HEK293 (cell line): ENCODE data around the gene MAP3K7CL.

Experiments
- CTCF ChIA-PET: fragments of 350-600 bp; formaldehyde crosslinking; extraction: SDS; loops from one replicate; lab custom pipeline; 2021; ENCODE audit warnings: antibody characterized with exemption; lab: Yijun Ruan, JAX
- POLR2A ChIA-PET: fragments of 300-600 bp; formaldehyde crosslinking; extraction: SDS; loops from one replicate; lab custom pipeline; 2020; ENCODE audit warnings: antibody characterized with exemption, inconsistent platforms; lab: Yijun Ruan, JAX
- H3K27ac ChIP-seq: fragments of 200-500 bp; sonication (Bioruptor generic); 2 replicates; pipeline ENCODE4 v1.5.1; 2014; ENCODE audit warnings: low read depth, low read length, control low read depth, inconsistent platforms; ENCODE audit errors: extremely low read depth
- H3K36me3 ChIP-seq, 2 experiments: fragments of 200-500 bp in 1 of 2; sonication (Bioruptor generic) in 1 of 2; 1 replicate in 1 of 2; 2 replicates in 1 of 2; pipeline ENCODE4 v1.5.1; 2014 to 2017; ENCODE audit warnings: inconsistent platforms in 2 of 2, low read length in 2 of 2; ENCODE audit not compliant: control insufficient read depth in 2 of 2, insufficient read depth in 1 of 2
- H3K4me1 ChIP-seq: fragments of 200-500 bp; sonication (Bioruptor generic); 2 replicates; pipeline ENCODE4 v1.5.1; 2014; ENCODE audit warnings: mild to moderate bottlenecking, low read length, inconsistent platforms; ENCODE audit not compliant: control insufficient read depth, insufficient read depth
- H3K4me3 ChIP-seq: 2 replicates; pipeline ENCODE4 v1.5.1; 2011; ENCODE audit warnings: low read depth, mild to moderate bottlenecking, control low read depth, low read length, moderate library complexity
- H3K9me3 ChIP-seq: fragments of 200-500 bp; sonication (Bioruptor generic); 2 replicates; pipeline ENCODE4 v1.5.1; 2014; ENCODE audit warnings: low read depth, low read length, inconsistent platforms; ENCODE audit not compliant: control insufficient read depth, insufficient read depth
- EGR2 ChIP-seq: fragments of 450-650 bp; formaldehyde crosslinking; IDR thresholded peaks from 2 replicates; pipeline ENCODE4 v1.5.1; 2016; ENCODE audit warnings: low read depth, missing biosample characterization, missing genetic modification characterization
- KLF9 ChIP-seq: fragments of 450-650 bp; formaldehyde crosslinking; IDR thresholded peaks from 2 replicates; pipeline ENCODE4 v1.5.1; 2016; ENCODE audit warnings: missing biosample characterization, missing genetic modification characterization, low read depth
- OVOL3 ChIP-seq: fragments of 450-650 bp; formaldehyde crosslinking; IDR thresholded peaks from 2 replicates; pipeline ENCODE4 v1.5.1; 2016; ENCODE audit warnings: missing biosample characterization, missing genetic modification characterization
- REPIN1 ChIP-seq: fragments of 450-650 bp; formaldehyde crosslinking; IDR thresholded peaks from 2 replicates; pipeline ENCODE4 v1.5.1; 2017; ENCODE audit warnings: missing biosample characterization, missing genetic modification characterization, low read depth
- TCF7L2 ChIP-seq: IDR thresholded peaks from 2 replicates; pipeline ENCODE4 v1.6.1; 2011; ENCODE audit warnings: low read depth, mild to moderate bottlenecking, inconsistent platforms, low read length, moderate library complexity, borderline replicate concordance
- ZBTB1 ChIP-seq: fragments of 450-650 bp; formaldehyde crosslinking; IDR thresholded peaks from 2 replicates; pipeline ENCODE4 v1.5.1; 2016; ENCODE audit warnings: missing biosample characterization, missing genetic modification characterization
- ZFP3 ChIP-seq: fragments of 450-650 bp; formaldehyde crosslinking; IDR thresholded peaks from 2 replicates; pipeline ENCODE4 v1.5.1; 2016; ENCODE audit warnings: low read depth, missing biosample characterization, missing genetic modification characterization
- ZFP69B ChIP-seq: fragments of 450-650 bp; formaldehyde crosslinking; IDR thresholded peaks from 2 replicates; pipeline ENCODE4 v1.5.1; 2016; ENCODE audit warnings: missing biosample characterization, missing genetic modification characterization
- ZNF140 ChIP-seq: fragments of 450-650 bp; formaldehyde crosslinking; IDR thresholded peaks from 2 replicates; pipeline ENCODE4 v1.5.1; 2016; ENCODE audit warnings: missing biosample characterization, missing genetic modification characterization
- ZNF157 ChIP-seq: fragments of 450-650 bp; formaldehyde crosslinking; IDR thresholded peaks from 2 replicates; pipeline ENCODE4 v1.5.1; 2016; ENCODE audit warnings: missing biosample characterization, missing genetic modification characterization
- ZNF214 ChIP-seq: fragments of 450-650 bp; formaldehyde crosslinking; IDR thresholded peaks from 2 replicates; pipeline ENCODE4 v1.5.1; 2017; ENCODE audit warnings: missing biosample characterization, mild to moderate bottlenecking, missing genetic modification characterization, borderline replicate concordance
- ZNF221 ChIP-seq: fragments of 450-650 bp; formaldehyde crosslinking; IDR thresholded peaks from 2 replicates; pipeline ENCODE4 v1.5.1; 2017; ENCODE audit warnings: missing biosample characterization, missing genetic modification characterization, borderline replicate concordance
- ZNF391 ChIP-seq: fragments of 450-650 bp; formaldehyde crosslinking; IDR thresholded peaks from 2 replicates; pipeline ENCODE4 v1.5.1; 2016; ENCODE audit warnings: low read depth, missing biosample characterization, missing genetic modification characterization, borderline replicate concordance
- ZNF416 ChIP-seq: fragments of 450-650 bp; formaldehyde crosslinking; IDR thresholded peaks from 2 replicates; pipeline ENCODE4 v1.5.1; 2016; ENCODE audit warnings: missing biosample characterization, missing genetic modification characterization
- ZNF426 ChIP-seq: fragments of 450-650 bp; formaldehyde crosslinking; IDR thresholded peaks from 2 replicates; pipeline ENCODE4 v1.5.1; 2017; ENCODE audit warnings: missing biosample characterization, missing genetic modification characterization, mild to moderate bottlenecking, inconsistent platforms, moderate library complexity
- ZNF530 ChIP-seq: fragments of 450-650 bp; formaldehyde crosslinking; IDR thresholded peaks from 2 replicates; pipeline ENCODE4 v1.5.1; 2016; ENCODE audit warnings: low read depth, missing biosample characterization, missing genetic modification characterization
- ZNF558 ChIP-seq: fragments of 450-650 bp; formaldehyde crosslinking; IDR thresholded peaks from 2 replicates; pipeline ENCODE4 v1.5.1; 2016; ENCODE audit warnings: missing biosample characterization, missing genetic modification characterization
- ZNF585B ChIP-seq: fragments of 450-650 bp; formaldehyde crosslinking; IDR thresholded peaks from 2 replicates; pipeline ENCODE4 v1.5.1; 2016; ENCODE audit warnings: missing biosample characterization, missing genetic modification characterization
- ZNF623 ChIP-seq: fragments of 450-650 bp; formaldehyde crosslinking; IDR thresholded peaks from 2 replicates; pipeline ENCODE4 v1.5.1; 2016; ENCODE audit warnings: missing biosample characterization, missing genetic modification characterization
- ZNF776 ChIP-seq: fragments of 450-650 bp; formaldehyde crosslinking; IDR thresholded peaks from 2 replicates; pipeline ENCODE4 v1.5.0; 2017; ENCODE audit warnings: missing biosample characterization, missing genetic modification characterization, borderline replicate concordance
- ZNF785 ChIP-seq: fragments of 450-650 bp; formaldehyde crosslinking; IDR thresholded peaks from 2 replicates; pipeline ENCODE4 v1.5.1; 2016; ENCODE audit warnings: missing biosample characterization, missing genetic modification characterization
- TF ChIP-seq, protein P1 (sequence below): fragments of 450-650 bp; formaldehyde crosslinking; IDR thresholded peaks from 2 replicates; pipeline ENCODE4 v1.5.1; 2017; ENCODE audit warnings: missing biosample characterization, missing genetic modification characterization
- TF ChIP-seq, protein P2 (sequence below): fragments of 450-650 bp; formaldehyde crosslinking; IDR thresholded peaks from 2 replicates; pipeline ENCODE4 v1.5.1; 2017; ENCODE audit warnings: missing biosample characterization, missing genetic modification characterization
- TF ChIP-seq, protein P3 (sequence below): fragments of 450-650 bp; formaldehyde crosslinking; IDR thresholded peaks from 2 replicates; pipeline ENCODE4 v1.5.1; 2016; ENCODE audit warnings: missing biosample characterization, missing genetic modification characterization
- TF ChIP-seq, protein P4 (sequence below): fragments of 450-650 bp; formaldehyde crosslinking; IDR thresholded peaks from 2 replicates; pipeline ENCODE4 v1.5.1; 2016; ENCODE audit warnings: missing biosample characterization, missing genetic modification characterization
- TF ChIP-seq, protein P5 (sequence below): fragments of 450-650 bp; formaldehyde crosslinking; IDR thresholded peaks from 2 replicates; pipeline ENCODE4 v1.5.1; 2016; ENCODE audit warnings: missing biosample characterization, missing genetic modification characterization
- TF ChIP-seq, protein P6 (sequence below): fragments of 450-650 bp; formaldehyde crosslinking; IDR thresholded peaks from 2 replicates; pipeline ENCODE4 v1.5.1; 2016; ENCODE audit warnings: missing biosample characterization, missing genetic modification characterization

The MAP3K7CL gene

DNA sequence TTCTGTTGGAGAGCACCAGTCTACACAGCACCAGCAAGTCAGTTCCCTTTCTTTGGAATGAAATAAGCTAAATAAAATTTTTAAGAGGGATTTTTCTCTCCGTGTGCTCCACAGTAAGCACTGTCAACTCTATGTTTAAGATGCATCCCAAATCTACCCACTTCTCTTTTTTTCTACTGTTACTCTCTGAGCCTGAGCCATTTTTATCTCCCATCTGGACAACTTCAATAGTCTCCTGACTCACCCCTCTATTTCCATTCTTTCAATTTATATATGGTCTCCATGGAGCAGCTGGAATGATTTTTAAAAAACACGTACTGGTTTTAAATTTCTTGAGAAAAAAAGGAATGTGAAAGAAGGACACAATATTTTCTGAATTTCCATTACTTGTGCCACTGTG lies 32.3 kb upstream of the MAP3K7CL start (continued):
- TF ChIP-seq ZNF221 (tag by site-specific recombination): no peak
- TF ChIP-seq ZNF214 (tag by site-specific recombination): no peak
- TF ChIP-seq ZNF416 (tag by site-specific recombination): no peak
- TF ChIP-seq ZBTB1 (tag by site-specific recombination): no peak
- TF ChIP-seq ZNF426: no peak
- TF ChIP-seq ZNF530 (tag by site-specific recombination): no peak
- TF ChIP-seq ZNF140 (tag by site-specific recombination): no peak
- TF ChIP-seq TCF7L2: no peak

DNA sequence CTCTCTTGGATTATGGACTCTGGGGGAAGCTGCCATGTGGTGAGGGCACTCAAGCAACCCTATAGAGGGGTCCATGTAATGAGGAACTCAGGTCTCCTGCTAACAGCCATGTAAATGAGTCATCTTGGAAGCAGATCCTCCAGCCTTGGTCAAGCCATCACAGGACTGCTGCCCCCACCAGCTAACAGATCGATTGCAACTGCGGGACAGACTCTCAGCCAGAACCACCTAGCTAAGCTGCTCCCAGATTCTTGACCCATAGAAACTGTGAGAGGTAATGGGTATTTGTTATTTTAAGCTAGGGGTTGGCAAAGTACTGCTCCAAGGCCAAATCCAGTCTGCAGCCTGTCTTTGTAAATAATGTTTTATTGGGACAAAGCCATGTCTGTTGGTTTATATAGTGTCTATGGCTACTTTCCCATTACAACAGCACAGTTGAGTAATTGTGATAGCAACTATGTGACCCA lies 27.6 kb upstream of the MAP3K7CL start:
- ChIA-PET CTCF (no interaction called here), POLR2A (interaction anchor here (0.5 to 1.2 kb wide), 2 partner anchors 22 to 78 kb away, joined by 3 read pairs; no protein-coding TSS in a partner anchor)
- no peaks in the 10 kb centered on the region for H3K36me3 ChIP-seq
- no peaks in the 10 kb centered on the region for H3K9me3 ChIP-seq
- no peak overlapping the region for H3K4me3 ChIP-seq
- no peak overlapping the region for H3K27ac ChIP-seq
- TF ChIP-seq, protein P1, sequence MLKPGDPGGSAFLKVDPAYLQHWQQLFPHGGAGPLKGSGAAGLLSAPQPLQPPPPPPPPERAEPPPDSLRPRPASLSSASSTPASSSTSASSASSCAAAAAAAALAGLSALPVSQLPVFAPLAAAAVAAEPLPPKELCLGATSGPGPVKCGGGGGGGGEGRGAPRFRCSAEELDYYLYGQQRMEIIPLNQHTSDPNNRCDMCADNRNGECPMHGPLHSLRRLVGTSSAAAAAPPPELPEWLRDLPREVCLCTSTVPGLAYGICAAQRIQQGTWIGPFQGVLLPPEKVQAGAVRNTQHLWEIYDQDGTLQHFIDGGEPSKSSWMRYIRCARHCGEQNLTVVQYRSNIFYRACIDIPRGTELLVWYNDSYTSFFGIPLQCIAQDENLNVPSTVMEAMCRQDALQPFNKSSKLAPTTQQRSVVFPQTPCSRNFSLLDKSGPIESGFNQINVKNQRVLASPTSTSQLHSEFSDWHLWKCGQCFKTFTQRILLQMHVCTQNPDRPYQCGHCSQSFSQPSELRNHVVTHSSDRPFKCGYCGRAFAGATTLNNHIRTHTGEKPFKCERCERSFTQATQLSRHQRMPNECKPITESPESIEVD (tag by site-specific recombination): no peak
- TF ChIP-seq ZNF391 (no peak), EGR2 (tag by site-specific recombination) (no peak), ZFP69B (tag by site-specific recombination) (no peak), ZFP3 (no peak), ZNF585B (tag by site-specific recombination) (no peak), ZNF623 (tag by site-specific recombination) (no peak), KLF9 (no peak), ZNF785 (tag by site-specific recombination) (no peak), ZNF214 (tag by site-specific recombination) (no peak), OVOL3 (tag by site-specific recombination) (no peak), ZNF558 (no peak), ZNF776 (tag by site-specific recombination) (no peak), REPIN1 (tag by site-specific recombination) (no peak), ZNF157 (no peak)
- TF ChIP-seq, protein P2, sequence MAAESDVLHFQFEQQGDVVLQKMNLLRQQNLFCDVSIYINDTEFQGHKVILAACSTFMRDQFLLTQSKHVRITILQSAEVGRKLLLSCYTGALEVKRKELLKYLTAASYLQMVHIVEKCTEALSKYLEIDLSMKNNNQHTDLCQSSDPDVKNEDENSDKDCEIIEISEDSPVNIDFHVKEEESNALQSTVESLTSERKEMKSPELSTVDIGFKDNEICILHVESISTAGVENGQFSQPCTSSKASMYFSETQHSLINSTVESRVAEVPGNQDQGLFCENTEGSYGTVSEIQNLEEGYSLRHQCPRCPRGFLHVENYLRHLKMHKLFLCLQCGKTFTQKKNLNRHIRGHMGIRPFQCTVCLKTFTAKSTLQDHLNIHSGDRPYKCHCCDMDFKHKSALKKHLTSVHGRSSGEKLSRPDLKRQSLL (tag by site-specific recombination): no peak
- TF ChIP-seq, protein P3, sequence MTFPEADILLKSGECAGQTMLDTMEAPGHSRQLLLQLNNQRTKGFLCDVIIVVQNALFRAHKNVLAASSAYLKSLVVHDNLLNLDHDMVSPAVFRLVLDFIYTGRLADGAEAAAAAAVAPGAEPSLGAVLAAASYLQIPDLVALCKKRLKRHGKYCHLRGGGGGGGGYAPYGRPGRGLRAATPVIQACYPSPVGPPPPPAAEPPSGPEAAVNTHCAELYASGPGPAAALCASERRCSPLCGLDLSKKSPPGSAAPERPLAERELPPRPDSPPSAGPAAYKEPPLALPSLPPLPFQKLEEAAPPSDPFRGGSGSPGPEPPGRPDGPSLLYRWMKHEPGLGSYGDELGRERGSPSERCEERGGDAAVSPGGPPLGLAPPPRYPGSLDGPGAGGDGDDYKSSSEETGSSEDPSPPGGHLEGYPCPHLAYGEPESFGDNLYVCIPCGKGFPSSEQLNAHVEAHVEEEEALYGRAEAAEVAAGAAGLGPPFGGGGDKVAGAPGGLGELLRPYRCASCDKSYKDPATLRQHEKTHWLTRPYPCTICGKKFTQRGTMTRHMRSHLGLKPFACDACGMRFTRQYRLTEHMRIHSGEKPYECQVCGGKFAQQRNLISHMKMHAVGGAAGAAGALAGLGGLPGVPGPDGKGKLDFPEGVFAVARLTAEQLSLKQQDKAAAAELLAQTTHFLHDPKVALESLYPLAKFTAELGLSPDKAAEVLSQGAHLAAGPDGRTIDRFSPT: no peak
- TF ChIP-seq, protein P4, sequence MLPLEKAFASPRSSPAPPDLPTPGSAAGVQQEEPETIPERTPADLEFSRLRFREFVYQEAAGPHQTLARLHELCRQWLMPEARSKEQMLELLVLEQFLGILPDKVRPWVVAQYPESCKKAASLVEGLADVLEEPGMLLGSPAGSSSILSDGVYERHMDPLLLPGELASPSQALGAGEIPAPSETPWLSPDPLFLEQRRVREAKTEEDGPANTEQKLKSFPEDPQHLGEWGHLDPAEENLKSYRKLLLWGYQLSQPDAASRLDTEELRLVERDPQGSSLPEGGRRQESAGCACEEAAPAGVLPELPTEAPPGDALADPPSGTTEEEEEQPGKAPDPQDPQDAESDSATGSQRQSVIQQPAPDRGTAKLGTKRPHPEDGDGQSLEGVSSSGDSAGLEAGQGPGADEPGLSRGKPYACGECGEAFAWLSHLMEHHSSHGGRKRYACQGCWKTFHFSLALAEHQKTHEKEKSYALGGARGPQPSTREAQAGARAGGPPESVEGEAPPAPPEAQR (tag by site-specific recombination): no peak
- TF ChIP-seq, protein P5, sequence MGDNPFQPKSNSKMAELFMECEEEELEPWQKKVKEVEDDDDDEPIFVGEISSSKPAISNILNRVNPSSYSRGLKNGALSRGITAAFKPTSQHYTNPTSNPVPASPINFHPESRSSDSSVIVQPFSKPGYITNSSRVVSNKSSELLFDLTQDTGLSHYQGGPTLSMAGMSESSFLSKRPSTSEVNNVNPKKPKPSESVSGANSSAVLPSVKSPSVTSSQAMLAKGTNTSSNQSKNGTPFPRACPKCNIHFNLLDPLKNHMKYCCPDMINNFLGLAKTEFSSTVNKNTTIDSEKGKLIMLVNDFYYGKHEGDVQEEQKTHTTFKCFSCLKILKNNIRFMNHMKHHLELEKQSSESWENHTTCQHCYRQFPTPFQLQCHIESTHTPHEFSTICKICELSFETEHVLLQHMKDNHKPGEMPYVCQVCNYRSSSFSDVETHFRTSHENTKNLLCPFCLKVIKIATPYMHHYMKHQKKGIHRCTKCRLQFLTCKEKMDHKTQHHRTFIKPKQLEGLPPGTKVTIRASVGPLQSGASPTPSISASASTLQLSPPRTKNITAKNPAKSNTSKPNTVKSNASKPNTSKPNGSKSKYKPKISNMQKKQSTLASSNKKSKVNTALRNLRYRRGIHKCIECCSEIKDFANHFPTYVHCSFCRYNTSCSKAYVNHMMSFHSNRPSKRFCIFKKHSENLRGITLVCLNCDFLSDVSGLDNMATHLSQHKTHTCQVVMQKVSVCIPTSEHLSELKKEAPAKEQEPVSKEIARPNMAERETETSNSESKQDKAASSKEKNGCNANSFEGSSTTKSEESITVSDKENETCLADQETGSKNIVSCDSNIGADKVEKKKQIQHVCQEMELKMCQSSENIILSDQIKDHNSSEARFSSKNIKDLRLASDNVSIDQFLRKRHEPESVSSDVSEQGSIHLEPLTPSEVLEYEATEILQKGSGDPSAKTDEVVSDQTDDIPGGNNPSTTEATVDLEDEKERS: no peak
- TF ChIP-seq, protein P6, sequence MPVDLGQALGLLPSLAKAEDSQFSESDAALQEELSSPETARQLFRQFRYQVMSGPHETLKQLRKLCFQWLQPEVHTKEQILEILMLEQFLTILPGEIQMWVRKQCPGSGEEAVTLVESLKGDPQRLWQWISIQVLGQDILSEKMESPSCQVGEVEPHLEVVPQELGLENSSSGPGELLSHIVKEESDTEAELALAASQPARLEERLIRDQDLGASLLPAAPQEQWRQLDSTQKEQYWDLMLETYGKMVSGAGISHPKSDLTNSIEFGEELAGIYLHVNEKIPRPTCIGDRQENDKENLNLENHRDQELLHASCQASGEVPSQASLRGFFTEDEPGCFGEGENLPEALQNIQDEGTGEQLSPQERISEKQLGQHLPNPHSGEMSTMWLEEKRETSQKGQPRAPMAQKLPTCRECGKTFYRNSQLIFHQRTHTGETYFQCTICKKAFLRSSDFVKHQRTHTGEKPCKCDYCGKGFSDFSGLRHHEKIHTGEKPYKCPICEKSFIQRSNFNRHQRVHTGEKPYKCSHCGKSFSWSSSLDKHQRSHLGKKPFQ (tag by site-specific recombination): no peak
- no peaks in the 10 kb centered on the region for H3K4me1 ChIP-seq
